ENCODE measurements around the gene ZNF462. TPM values are rescaled to one million over a fixed set of nuclear protein-coding genes. Genes with fewer than 3 reads are reported as not detected.
"Not testable (repeated sequence)": the region's sequence is repeated elsewhere in the genome, so short reads cannot be mapped to it uniquely, and the experiment has no call there.

The ZNF462 gene
- total and polyA plus RNA-seq, 5 experiments from 2014 or later = not detected

- ATAC-seq = no peak
- no peaks in the 10 kb centered on the region for H3K4me1 Mint-ChIP-seq
- no peak for DNase-seq
- H3K27me3 Mint-ChIP-seq = peaks cover 0 to 4% (median 0%) of the 10 kb centered on the region in 5 donors
- POLR2A ChIA-PET = no interaction called here
- no peaks in the 10 kb centered on the region for H3K36me3 Mint-ChIP-seq
- H3K27ac Mint-ChIP-seq = no peak overlapping the region
- H3K4me3 Mint-ChIP-seq = no peak overlapping the region
- no peaks in the 10 kb centered on the region for H3K9me3 Mint-ChIP-seq
Observed at GRCh38 chr9:106883626-106884190, 20.7 kb downstream of the ZNF462 start.

- H3K9me3 Mint-ChIP-seq = peaks cover 0 to 14% (median 0%) of the 10 kb centered on the region in 9 donors
- ATAC-seq = no peak
- POLR2A ChIA-PET = no interaction called here
- H3K4me3 Mint-ChIP-seq = no peak overlapping the region
- H3K4me1 Mint-ChIP-seq = no peaks in the 10 kb centered on the region
- no peaks in the 10 kb centered on the region for H3K36me3 Mint-ChIP-seq
- H3K27ac Mint-ChIP-seq = no peak overlapping the region
- peaks cover 0 to 8% (median 0%) of the 10 kb centered on the region in 5 donors for H3K27me3 Mint-ChIP-seq
- no peak for DNase-seq
Observed at GRCh38 chr9:106885451-106885850, 22.5 kb downstream of the ZNF462 start.

GRCh38 chr9:106886111-106887046 lies 23.4 kb downstream of the ZNF462 start:
- H3K9me3 Mint-ChIP-seq = peaks cover 0 to 15% (median 0%) of the 10 kb centered on the region in 9 donors
- no peaks in the 10 kb centered on the region for H3K4me1 Mint-ChIP-seq
- ATAC-seq = no peak
- peaks cover 0 to 8% (median 0%) of the 10 kb centered on the region in 5 donors for H3K27me3 Mint-ChIP-seq
- no peak for DNase-seq
- POLR2A ChIA-PET = no interaction called here
- H3K36me3 Mint-ChIP-seq = no peaks in the 10 kb centered on the region
- H3K4me3 Mint-ChIP-seq = no peak overlapping the region
- H3K27ac Mint-ChIP-seq = no peak overlapping the region

GRCh38 chr9:106887066-106887465 lies 24.1 kb downstream of the ZNF462 start:
- no peak for DNase-seq
- Mint-ChIP-seq H3K27me3 (peaks cover 0 to 11% (median 0%) of the 10 kb centered on the region in 5 donors), H3K4me3 (no peak overlapping the region), H3K36me3 (no peaks in the 10 kb centered on the region), H3K4me1 (no peaks in the 10 kb centered on the region), H3K27ac (no peak overlapping the region), H3K9me3 (peaks cover 0 to 15% (median 0%) of the 10 kb centered on the region in 9 donors)
- POLR2A ChIA-PET = no interaction called here
- ATAC-seq = no peak

- POLR2A ChIA-PET = no interaction called here
- Mint-ChIP-seq H3K4me3 (no peak overlapping the region), H3K36me3 (no peaks in the 10 kb centered on the region), H3K27me3 (peaks cover 0 to 7% (median 0%) of the 10 kb centered on the region in 5 donors), H3K9me3 (peaks cover 0 to 15% (median 3%) of the 10 kb centered on the region in 9 donors), H3K4me1 (no peaks in the 10 kb centered on the region), H3K27ac (no peak overlapping the region)
- no peak for DNase-seq
- ATAC-seq = no peak
Observed at GRCh38 chr9:106889061-106889590, 26.2 kb downstream of the ZNF462 start.

GRCh38 chr9:106890608-106891007 lies 27.6 kb downstream of the ZNF462 start:
- H3K27ac Mint-ChIP-seq = no peak overlapping the region
- ATAC-seq (no peak), DNase-seq (no peak)
- peaks cover 0 to 7% (median 0%) of the 10 kb centered on the region in 5 donors for H3K27me3 Mint-ChIP-seq
- POLR2A ChIA-PET = no interaction called here
- no peaks in the 10 kb centered on the region for H3K4me1 Mint-ChIP-seq
- no peaks in the 10 kb centered on the region for H3K36me3 Mint-ChIP-seq
- peaks cover 0 to 15% (median 3%) of the 10 kb centered on the region in 9 donors for H3K9me3 Mint-ChIP-seq
- no peak overlapping the region for H3K4me3 Mint-ChIP-seq

- no peaks in the 10 kb centered on the region for H3K4me1 Mint-ChIP-seq
- no peaks in the 10 kb centered on the region for H3K36me3 Mint-ChIP-seq
- no peak overlapping the region for H3K27ac Mint-ChIP-seq
- no peak for DNase-seq
- ATAC-seq = no peak
- H3K9me3 Mint-ChIP-seq = peaks cover 0 to 15% (median 3%) of the 10 kb centered on the region in 9 donors
- POLR2A ChIA-PET = no interaction called here
- H3K27me3 Mint-ChIP-seq = peaks cover 0 to 7% (median 0%) of the 10 kb centered on the region in 5 donors
- no peak overlapping the region for H3K4me3 Mint-ChIP-seq
Observed at GRCh38 chr9:106891286-106891685, 28.3 kb downstream of the ZNF462 start.

- H3K36me3 Mint-ChIP-seq = no peaks in the 10 kb centered on the region
- H3K4me1 Mint-ChIP-seq = no peaks in the 10 kb centered on the region
- no peak overlapping the region for H3K4me3 Mint-ChIP-seq
- POLR2A ChIA-PET = no interaction called here
- H3K27ac Mint-ChIP-seq = no peak overlapping the region
- ATAC-seq = no peak
- peaks cover 0 to 15% (median 3%) of the 10 kb centered on the region in 9 donors for H3K9me3 Mint-ChIP-seq
- no peak for DNase-seq
- H3K27me3 Mint-ChIP-seq = peaks cover 0 to 7% (median 0%) of the 10 kb centered on the region in 5 donors
Observed at GRCh38 chr9:106892632-106893031, 29.7 kb downstream of the ZNF462 start.

GRCh38 chr9:106893088-106893487 lies 30.1 kb downstream of the ZNF462 start:
- ATAC-seq (no peak), DNase-seq (no peak)
- no peak overlapping the region for H3K4me3 Mint-ChIP-seq
- no peak overlapping the region for H3K27ac Mint-ChIP-seq
- H3K36me3 Mint-ChIP-seq = no peaks in the 10 kb centered on the region
- peaks cover 0 to 7% (median 0%) of the 10 kb centered on the region in 5 donors for H3K27me3 Mint-ChIP-seq
- H3K4me1 Mint-ChIP-seq = no peaks in the 10 kb centered on the region
- peaks cover 0 to 16% (median 3%) of the 10 kb centered on the region in 9 donors for H3K9me3 Mint-ChIP-seq
- POLR2A ChIA-PET = no interaction called here

- Mint-ChIP-seq H3K36me3 (peaks cover 0 to 3% (median 0%) of the 10 kb centered on the region in 3 donors), H3K9me3 (peaks cover 4 to 36% (median 13%) of the 10 kb centered on the region in 9 donors), H3K4me1 (no peaks in the 10 kb centered on the region), H3K4me3 (no peak overlapping the region), H3K27me3 (peaks cover 0 to under 1% (median 0%) of the 10 kb centered on the region in 5 donors), H3K27ac (no peak overlapping the region)
- DNase-seq (no peak), ATAC-seq (no peak)
- POLR2A ChIA-PET = no interaction called here
Observed at GRCh38 chr9:106896695-106897094, 33.7 kb downstream of the ZNF462 start.

GRCh38 chr9:106897236-106897635 lies 34.3 kb downstream of the ZNF462 start:
- no peak overlapping the region for H3K4me3 Mint-ChIP-seq
- DNase-seq (no peak), ATAC-seq (no peak)
- no peaks in the 10 kb centered on the region for H3K27me3 Mint-ChIP-seq
- H3K36me3 Mint-ChIP-seq = peaks cover 0 to 4% (median 0%) of the 10 kb centered on the region in 3 donors
- no peak overlapping the region for H3K27ac Mint-ChIP-seq
- peaks cover 4 to 41% (median 13%) of the 10 kb centered on the region in 9 donors for H3K9me3 Mint-ChIP-seq
- POLR2A ChIA-PET = no interaction called here
- H3K4me1 Mint-ChIP-seq = no peaks in the 10 kb centered on the region

GRCh38 chr9:106897751-106898150 lies 34.8 kb downstream of the ZNF462 start:
- H3K4me3 Mint-ChIP-seq = no peak overlapping the region
- no peak overlapping the region for H3K27ac Mint-ChIP-seq
- POLR2A ChIA-PET = no interaction called here
- peaks cover 0 to 9% (median 0%) of the 10 kb centered on the region in 3 donors for H3K36me3 Mint-ChIP-seq
- no peaks in the 10 kb centered on the region for H3K27me3 Mint-ChIP-seq
- H3K9me3 Mint-ChIP-seq = peaks cover 8 to 46% (median 13%) of the 10 kb centered on the region in 9 donors
- DNase-seq (no peak), ATAC-seq (no peak)
- no peaks in the 10 kb centered on the region for H3K4me1 Mint-ChIP-seq

- H3K4me3 Mint-ChIP-seq, ATAC-seq, POLR2A ChIA-PET, H3K27ac Mint-ChIP-seq, DNase-seq, H3K4me1 Mint-ChIP-seq, H3K27me3 Mint-ChIP-seq: not testable (repeated sequence)
- peaks cover 10 to 70% (median 25%) of the 10 kb centered on the region in 9 donors for H3K9me3 Mint-ChIP-seq
- peaks cover 0 to 20% (median 0%) of the 10 kb centered on the region in 3 donors for H3K36me3 Mint-ChIP-seq
Observed at GRCh38 chr9:106900523-106900922, 37.6 kb downstream of the ZNF462 start.

All from naive thymus-derived CD8-positive, alpha-beta T cell (primary cell).